Progenitor cell of endocrine pancreas (in vitro differentiated cells): Measurements from ENCODE around the gene CALHM3. TPM values are rescaled to one million over a fixed set of nuclear protein-coding genes. Genes with fewer than 3 reads are reported as not detected.

Experiments
- DNase-seq: peaks from one replicate; pipeline ENCODE4 v3.0.0; 2021; ENCODE audit warnings: low spot score; ENCODE audit not compliant: unreplicated experiment
- H3K27ac Mint-ChIP-seq: 2 replicates; pipeline ENCODE4 v1.8.0; 2021; ENCODE audit warnings: mild to moderate bottlenecking, moderate library complexity, mixed read lengths
- H3K27me3 Mint-ChIP-seq: 2 replicates; pipeline ENCODE4 v1.8.0; 2021; ENCODE audit warnings: mixed read lengths
- H3K36me3 Mint-ChIP-seq: 2 replicates; pipeline ENCODE4 v1.8.0; 2022; ENCODE audit warnings: mixed read lengths; ENCODE audit not compliant: insufficient read depth
- H3K4me1 Mint-ChIP-seq: 2 replicates; pipeline ENCODE4 v1.8.0; 2021; ENCODE audit warnings: low read depth, mixed read lengths
- H3K4me3 Mint-ChIP-seq: 2 replicates; pipeline ENCODE4 v1.8.0; 2021; ENCODE audit warnings: low read depth, mild to moderate bottlenecking, moderate library complexity, mixed read lengths
- H3K9me3 Mint-ChIP-seq: 2 replicates; pipeline ENCODE4 v1.8.0; 2021; ENCODE audit warnings: low read depth, mixed read lengths
- total RNA-seq: library from RNA; stranded (reverse); gene quantifications from 2 replicates; pipeline ENCODE4 v1.2.1, GENCODE V29; 2021
- TF ChIP-seq, protein P1 (sequence below): fragments of 200-600 bp; sonication (generic); IDR thresholded peaks from one replicate; pipeline ENCODE4 v1.5.0; 2021; ENCODE audit warnings: antibody characterized with exemption, mild to moderate bottlenecking; ENCODE audit not compliant: unreplicated experiment

Gene CALHM3
- total RNA-seq, 1 donor from 2014 or later, result 0.41 TPM

- H3K4me3 Mint-ChIP-seq, result no peak overlapping the region
- no peaks in the 10 kb centered on the region for H3K4me1 Mint-ChIP-seq
- no peak overlapping the region for H3K27ac Mint-ChIP-seq
- no peak for DNase-seq
- no peaks in the 10 kb centered on the region for H3K9me3 Mint-ChIP-seq
- H3K36me3 Mint-ChIP-seq, result no peaks in the 10 kb centered on the region
- H3K27me3 Mint-ChIP-seq, result peaks cover 28% of the 10 kb centered on the region
- TF ChIP-seq, protein P1, sequence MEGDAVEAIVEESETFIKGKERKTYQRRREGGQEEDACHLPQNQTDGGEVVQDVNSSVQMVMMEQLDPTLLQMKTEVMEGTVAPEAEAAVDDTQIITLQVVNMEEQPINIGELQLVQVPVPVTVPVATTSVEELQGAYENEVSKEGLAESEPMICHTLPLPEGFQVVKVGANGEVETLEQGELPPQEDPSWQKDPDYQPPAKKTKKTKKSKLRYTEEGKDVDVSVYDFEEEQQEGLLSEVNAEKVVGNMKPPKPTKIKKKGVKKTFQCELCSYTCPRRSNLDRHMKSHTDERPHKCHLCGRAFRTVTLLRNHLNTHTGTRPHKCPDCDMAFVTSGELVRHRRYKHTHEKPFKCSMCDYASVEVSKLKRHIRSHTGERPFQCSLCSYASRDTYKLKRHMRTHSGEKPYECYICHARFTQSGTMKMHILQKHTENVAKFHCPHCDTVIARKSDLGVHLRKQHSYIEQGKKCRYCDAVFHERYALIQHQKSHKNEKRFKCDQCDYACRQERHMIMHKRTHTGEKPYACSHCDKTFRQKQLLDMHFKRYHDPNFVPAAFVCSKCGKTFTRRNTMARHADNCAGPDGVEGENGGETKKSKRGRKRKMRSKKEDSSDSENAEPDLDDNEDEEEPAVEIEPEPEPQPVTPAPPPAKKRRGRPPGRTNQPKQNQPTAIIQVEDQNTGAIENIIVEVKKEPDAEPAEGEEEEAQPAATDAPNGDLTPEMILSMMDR, result no peak
Measured at GRCh38 chr10:103470761-103471653, 8.0 kb downstream of the CALHM3 start.

GRCh38 chr10:103469201-103469600 is 9.8 kb downstream of the CALHM3 start:
- no peaks in the 10 kb centered on the region for H3K9me3 Mint-ChIP-seq
- no peaks in the 10 kb centered on the region for H3K36me3 Mint-ChIP-seq
- peaks cover 28% of the 10 kb centered on the region for H3K27me3 Mint-ChIP-seq
- H3K4me1 Mint-ChIP-seq, result no peaks in the 10 kb centered on the region
- no peak for DNase-seq
- TF ChIP-seq, protein P1, result no peak
- H3K4me3 Mint-ChIP-seq, result no peak overlapping the region
- H3K27ac Mint-ChIP-seq, result no peak overlapping the region

- Mint-ChIP-seq H3K27ac (no peak overlapping the region), H3K36me3 (no peaks in the 10 kb centered on the region), H3K4me1 (no peaks in the 10 kb centered on the region), H3K4me3 (no peak overlapping the region), H3K27me3 (peaks cover 25% of the 10 kb centered on the region), H3K9me3 (no peaks in the 10 kb centered on the region)
- no peak for DNase-seq
- TF ChIP-seq, protein P1, result no peak
Measured at GRCh38 chr10:103467406-103467805, 11.6 kb downstream of the CALHM3 start.

GRCh38 chr10:103466734-103467133 is 12.3 kb downstream of the CALHM3 start:
- H3K4me1 Mint-ChIP-seq, result no peaks in the 10 kb centered on the region
- no peak overlapping the region for H3K27ac Mint-ChIP-seq
- no peak overlapping the region for H3K4me3 Mint-ChIP-seq
- TF ChIP-seq, protein P1, result no peak
- H3K9me3 Mint-ChIP-seq, result no peaks in the 10 kb centered on the region
- DNase-seq, result no peak
- H3K36me3 Mint-ChIP-seq, result no peaks in the 10 kb centered on the region
- peaks cover 25% of the 10 kb centered on the region for H3K27me3 Mint-ChIP-seq

DNA sequence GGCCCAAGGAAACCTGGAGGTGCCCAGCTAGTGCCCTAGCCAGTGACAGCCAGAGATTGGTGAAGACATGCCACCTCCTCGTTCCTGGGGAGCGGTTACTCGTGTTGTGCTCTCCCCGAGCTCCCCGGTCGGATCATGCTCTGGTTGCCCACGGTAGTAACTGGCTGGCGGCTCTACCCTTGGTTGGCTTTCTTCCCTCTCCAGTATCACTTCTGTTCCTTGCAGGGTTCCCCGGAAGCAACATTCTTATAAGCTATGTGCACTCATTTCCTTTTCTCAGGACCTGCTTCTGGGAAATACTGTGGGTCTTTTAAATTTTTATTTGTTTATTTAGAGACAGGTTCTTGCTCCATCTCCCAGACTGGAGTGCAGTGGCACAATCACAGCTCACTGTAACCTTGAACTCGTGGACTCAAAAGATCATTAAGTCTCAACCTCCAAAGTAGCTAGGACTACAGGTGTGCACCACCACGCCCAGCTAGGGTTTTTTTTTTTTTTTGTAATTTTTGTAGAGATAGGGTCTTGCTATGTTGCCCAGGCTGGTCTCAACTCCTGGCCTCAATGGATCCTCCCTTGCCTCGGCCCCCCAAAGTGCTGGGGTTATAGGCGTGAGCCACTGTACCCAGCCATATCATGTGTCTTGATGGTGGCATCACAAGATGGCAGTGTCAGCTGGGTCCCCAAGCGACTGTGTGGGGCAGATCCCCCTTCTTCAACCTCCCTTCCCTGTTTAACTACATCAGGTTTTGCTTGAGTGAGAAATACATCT is 13.4 kb downstream of the CALHM3 start:
- Mint-ChIP-seq H3K27ac (no peak overlapping the region), H3K4me3 (no peak overlapping the region), H3K9me3 (no peaks in the 10 kb centered on the region), H3K4me1 (no peaks in the 10 kb centered on the region), H3K36me3 (no peaks in the 10 kb centered on the region), H3K27me3 (peaks cover 23% of the 10 kb centered on the region)
- DNase-seq, result no peak
- TF ChIP-seq, protein P1, result no peak
